ENCODE data around the gene C9orf153.

DNA sequence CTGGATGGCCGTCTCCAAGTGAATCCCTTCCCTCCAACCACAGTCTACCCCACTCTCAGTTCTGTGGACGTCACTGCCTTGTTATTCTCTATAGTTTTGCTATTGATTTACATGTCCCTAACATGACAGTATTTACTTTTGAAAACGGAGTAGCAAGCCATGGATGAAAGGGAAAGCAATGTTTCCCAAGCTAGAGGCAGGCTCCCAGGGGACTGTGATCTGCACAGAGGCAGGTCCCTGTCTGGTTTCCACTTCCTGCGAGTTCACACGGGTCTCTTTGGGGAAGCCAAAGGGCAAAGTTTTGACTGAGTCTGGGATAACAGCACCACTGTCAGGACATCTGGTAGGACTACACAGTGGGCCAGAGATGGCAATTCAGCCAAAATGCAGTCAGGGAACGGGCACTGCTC, 12.7 kb downstream of the C9orf153 start:
- TF ChIP-seq POLR2A (IDR thresholded peaks at IDR 0.05; ENCODE audit: low read depth, low read length): no peak
- no peak for TF ChIP-seq TAF1 (IDR thresholded peaks at IDR 0.05; ENCODE audit: low read depth, low read length)
- no peak for TF ChIP-seq POLR2AphosphoS5 (IDR thresholded peaks at IDR 0.05; ENCODE audit: low read depth, low read length)
- no peak for TF ChIP-seq SPI1 (IDR thresholded peaks at IDR 0.05; ENCODE audit: low read depth, low read length)

Data from GM12891 (cell line).